ENCODE results near the gene LRP1B.

LRP1B gene

DNA sequence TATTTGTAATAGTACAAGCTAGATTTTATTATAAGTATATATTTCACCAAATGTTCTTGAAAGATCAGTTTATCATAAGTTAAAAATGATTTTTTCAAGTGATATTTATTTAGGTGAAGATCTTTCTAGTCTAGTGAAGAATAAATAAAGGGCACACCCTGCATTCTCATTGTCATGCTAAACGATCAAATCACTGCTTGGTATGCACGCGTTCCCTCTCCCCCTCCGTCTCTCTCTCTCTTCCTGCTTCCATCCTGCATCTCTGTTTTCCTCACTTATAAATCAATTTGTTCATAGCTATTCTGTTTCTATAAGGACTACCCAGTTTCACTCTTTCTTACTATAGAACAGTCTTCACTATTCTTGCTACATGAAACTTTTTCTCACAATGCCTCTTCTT, 1067.4 kb downstream of the LRP1B start:
- H3K27me3 Mint-ChIP-seq, result no peaks in the 10 kb centered on the region
- H3K27ac Mint-ChIP-seq, result no peak overlapping the region
- H3K9me3 Mint-ChIP-seq, result peaks cover 28% of the 10 kb centered on the region
- H3K4me3 Mint-ChIP-seq, result no peak overlapping the region
- no peaks in the 10 kb centered on the region for H3K36me3 Mint-ChIP-seq (ENCODE audit: low read depth)
- intact Hi-C loops (cut with micrococcal nuclease), result no loop called here
- no peaks in the 10 kb centered on the region for H3K4me1 Mint-ChIP-seq (ENCODE audit: low read depth)

DNA sequence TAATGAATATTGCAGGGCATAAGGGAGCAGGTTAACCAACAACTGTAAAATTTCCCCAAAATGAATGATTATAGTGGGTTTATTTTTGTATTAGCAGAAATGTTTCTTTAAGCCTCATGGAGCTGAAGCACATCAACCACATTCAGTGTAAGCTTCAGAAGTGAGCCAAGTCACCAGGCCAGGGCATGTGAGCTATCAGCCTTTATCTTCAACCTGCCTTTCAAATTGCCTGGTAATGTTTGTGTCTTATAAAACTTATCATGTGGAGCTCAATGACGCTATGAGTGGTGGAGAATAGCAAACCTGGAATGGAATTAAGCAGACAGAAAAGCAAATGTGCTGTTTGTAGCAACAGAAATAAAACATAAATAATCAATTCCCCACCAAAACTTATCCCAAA, 1068.4 kb downstream of the LRP1B start:
- H3K4me1 Mint-ChIP-seq (ENCODE audit: low read depth), result no peaks in the 10 kb centered on the region
- no peak overlapping the region for H3K4me3 Mint-ChIP-seq
- no peak overlapping the region for H3K27ac Mint-ChIP-seq

DNA sequence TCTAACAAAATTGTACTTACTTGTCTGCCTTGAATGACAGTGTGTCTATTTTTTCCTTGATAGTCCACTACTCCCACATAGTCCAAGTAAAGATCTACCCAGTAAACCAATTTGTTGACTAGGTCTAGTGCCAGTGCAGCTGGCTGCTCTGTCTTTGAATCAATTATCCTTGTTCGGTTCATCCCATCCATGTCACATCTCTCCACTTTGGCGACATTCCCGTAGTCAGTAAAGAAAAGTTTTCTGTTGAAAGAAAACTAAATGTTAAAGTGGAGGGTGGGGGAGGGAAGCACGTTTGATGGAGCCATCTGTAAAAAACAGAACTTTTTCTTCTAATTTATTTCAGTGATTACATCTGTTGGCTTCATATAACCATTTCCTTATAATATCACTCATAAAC, 1068.8 kb downstream of the LRP1B start:
- Mint-ChIP-seq H3K4me3 (no peak overlapping the region), H3K4me1 (ENCODE audit: low read depth) (no peaks in the 10 kb centered on the region), H3K9me3 (peaks cover 19% of the 10 kb centered on the region), H3K27me3 (no peaks in the 10 kb centered on the region), H3K36me3 (ENCODE audit: low read depth) (no peaks in the 10 kb centered on the region), H3K27ac (no peak overlapping the region)
- intact Hi-C loops (cut with micrococcal nuclease), result no loop called here

More for the DNA sequence above, 1068.4 kb downstream of the LRP1B start:
- no peaks in the 10 kb centered on the region for H3K36me3 Mint-ChIP-seq (ENCODE audit: low read depth)
- H3K27me3 Mint-ChIP-seq, result no peaks in the 10 kb centered on the region
- intact Hi-C loops (cut with micrococcal nuclease), result no loop called here
- peaks cover 21% of the 10 kb centered on the region for H3K9me3 Mint-ChIP-seq

DNA sequence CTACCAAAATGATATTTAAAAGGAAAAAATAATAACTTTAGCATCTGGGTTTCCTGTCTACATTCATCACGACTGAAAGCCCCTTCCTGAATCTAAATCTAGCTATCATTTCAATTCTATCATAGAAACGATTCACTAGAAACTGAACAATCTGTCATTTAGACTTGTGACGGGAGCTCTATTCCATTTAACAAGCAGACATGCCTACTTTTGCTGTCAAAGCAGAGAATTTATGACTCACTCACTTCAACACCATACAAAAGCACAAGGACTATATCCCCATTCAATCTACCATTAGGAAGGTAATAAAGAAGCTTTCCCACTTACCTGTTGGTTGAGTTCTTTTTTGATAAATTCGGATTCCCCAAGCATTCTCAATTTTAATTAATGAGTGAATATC, 1072.3 kb downstream of the LRP1B start:
- H3K27ac Mint-ChIP-seq, result no peak overlapping the region
- H3K27me3 Mint-ChIP-seq, result no peaks in the 10 kb centered on the region
- intact Hi-C loops (cut with micrococcal nuclease), result no loop called here
- no peak overlapping the region for H3K4me3 Mint-ChIP-seq
- peaks cover 4% of the 10 kb centered on the region for H3K9me3 Mint-ChIP-seq
- H3K36me3 Mint-ChIP-seq (ENCODE audit: low read depth), result no peaks in the 10 kb centered on the region
- H3K4me1 Mint-ChIP-seq (ENCODE audit: low read depth), result no peaks in the 10 kb centered on the region

DNA sequence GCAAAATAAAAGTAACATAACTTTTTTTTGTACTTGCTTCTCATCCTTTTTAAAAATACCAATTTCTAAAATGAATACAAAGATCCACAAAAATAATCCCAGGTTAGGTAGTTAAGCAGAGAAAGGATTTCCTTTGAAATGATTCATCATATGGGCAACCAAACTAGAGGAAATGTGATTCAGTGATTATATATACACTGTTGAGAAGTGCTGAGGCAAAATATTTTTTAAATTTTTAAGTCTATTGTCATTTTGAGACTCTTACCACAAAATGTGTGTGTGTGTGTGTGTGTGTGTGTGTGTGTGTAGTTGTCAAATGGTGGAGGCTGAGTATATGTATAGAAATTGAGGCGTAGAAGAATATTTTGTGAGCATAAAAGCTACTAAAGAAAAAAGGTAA, 1075.3 kb downstream of the LRP1B start:
- Mint-ChIP-seq H3K4me3 (no peak overlapping the region), H3K27me3 (no peaks in the 10 kb centered on the region), H3K36me3 (ENCODE audit: low read depth) (no peaks in the 10 kb centered on the region), H3K27ac (no peak overlapping the region), H3K4me1 (ENCODE audit: low read depth) (no peaks in the 10 kb centered on the region), H3K9me3 (no peaks in the 10 kb centered on the region)
- intact Hi-C loops (cut with micrococcal nuclease), result no loop called here

DNA sequence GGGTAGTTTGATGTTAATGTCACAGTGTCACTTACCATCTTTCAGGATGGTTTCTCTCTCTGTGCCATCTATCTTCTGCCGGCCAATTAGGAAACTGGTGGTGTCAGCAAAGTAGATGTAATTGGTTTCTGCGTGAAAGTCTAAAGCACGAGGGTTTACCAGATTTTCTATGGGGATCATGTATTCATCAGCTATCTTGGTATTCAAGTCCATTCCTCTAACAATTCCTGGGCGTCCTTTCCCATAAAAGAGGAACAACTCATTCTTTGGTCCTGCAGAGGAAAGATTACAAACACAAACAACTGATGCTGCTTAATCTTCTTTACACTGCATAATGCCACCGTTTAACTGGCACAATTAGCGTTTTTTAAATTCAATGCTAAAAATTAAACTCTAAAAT, 1081.9 kb downstream of the LRP1B start:
- Mint-ChIP-seq H3K27me3 (no peaks in the 10 kb centered on the region), H3K9me3 (peaks cover 8% of the 10 kb centered on the region), H3K4me1 (ENCODE audit: low read depth) (no peaks in the 10 kb centered on the region), H3K36me3 (ENCODE audit: low read depth) (no peaks in the 10 kb centered on the region), H3K27ac (no peak overlapping the region), H3K4me3 (no peak overlapping the region)
- intact Hi-C loops (cut with micrococcal nuclease), result no loop called here

DNA sequence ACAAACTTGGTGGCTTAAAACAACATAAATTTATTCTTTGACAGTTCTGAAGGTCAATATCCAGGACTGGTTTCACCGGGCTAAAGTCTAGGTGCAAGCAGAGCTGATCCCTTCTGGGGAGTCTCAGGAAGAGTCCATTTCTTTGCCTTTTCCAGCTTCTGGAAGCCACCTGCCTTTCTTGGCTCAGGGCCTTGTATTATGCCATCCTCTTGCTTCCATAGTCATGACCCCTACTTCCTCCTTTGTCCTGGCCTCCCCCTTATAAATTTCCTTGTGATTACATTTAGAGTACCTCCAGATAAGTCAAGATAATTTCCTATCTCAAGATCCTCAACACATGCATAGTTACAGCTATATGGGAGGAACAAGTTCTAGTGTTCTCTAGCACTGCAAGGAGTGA, 1089.5 kb downstream of the LRP1B start:
- no peaks in the 10 kb centered on the region for H3K36me3 Mint-ChIP-seq (ENCODE audit: low read depth)
- no peaks in the 10 kb centered on the region for H3K9me3 Mint-ChIP-seq
- H3K4me1 Mint-ChIP-seq (ENCODE audit: low read depth), result no peaks in the 10 kb centered on the region
- H3K27me3 Mint-ChIP-seq, result no peaks in the 10 kb centered on the region
- H3K27ac Mint-ChIP-seq, result no peak overlapping the region
- intact Hi-C loops (cut with micrococcal nuclease), result no loop called here
- H3K4me3 Mint-ChIP-seq, result no peak overlapping the region

DNA sequence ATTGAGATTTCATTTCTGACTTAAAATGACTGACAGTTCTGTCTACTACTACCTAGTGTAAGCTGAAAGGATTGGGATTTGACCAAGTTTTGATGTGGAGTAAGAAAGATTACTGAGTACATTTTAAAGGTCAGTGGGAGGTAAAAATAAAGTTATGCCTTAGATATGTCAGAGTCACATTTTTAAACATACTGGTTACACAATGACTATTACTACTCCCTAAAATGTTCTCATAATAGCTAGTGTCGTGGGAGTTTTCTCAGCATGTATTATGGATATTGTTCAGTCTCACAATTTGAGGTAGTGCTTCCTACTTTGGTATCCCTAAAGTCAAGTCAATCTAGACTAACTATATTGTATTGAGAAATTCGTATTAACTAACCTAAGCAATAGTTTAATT, 1092.5 kb downstream of the LRP1B start:
- H3K9me3 Mint-ChIP-seq, result peaks cover under 1% of the 10 kb centered on the region
- no peak overlapping the region for H3K27ac Mint-ChIP-seq
- H3K4me3 Mint-ChIP-seq, result no peak overlapping the region
- H3K27me3 Mint-ChIP-seq, result no peaks in the 10 kb centered on the region
- intact Hi-C loops (cut with micrococcal nuclease), result no loop called here
- H3K4me1 Mint-ChIP-seq (ENCODE audit: low read depth), result no peaks in the 10 kb centered on the region
- H3K36me3 Mint-ChIP-seq (ENCODE audit: low read depth), result no peaks in the 10 kb centered on the region

DNA sequence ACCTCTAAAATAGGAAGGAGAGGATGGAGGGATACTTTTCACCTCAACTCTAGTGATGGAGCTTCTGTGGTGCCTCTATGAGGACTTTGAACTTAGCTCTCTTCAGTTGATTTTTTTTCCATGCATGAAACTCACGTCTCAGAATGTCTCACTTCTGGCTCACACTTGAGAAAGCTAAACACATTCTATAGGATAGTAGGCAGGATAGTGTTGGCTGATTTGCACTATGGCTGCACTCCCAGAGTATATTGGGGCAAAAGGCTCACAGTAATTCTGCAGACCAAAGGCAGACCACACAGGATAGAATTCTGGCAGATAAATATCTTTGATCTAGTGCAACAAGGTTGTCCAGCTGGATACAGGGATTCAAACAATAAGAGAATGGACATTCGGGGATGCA, 1093.5 kb downstream of the LRP1B start:
- Mint-ChIP-seq H3K27me3 (no peaks in the 10 kb centered on the region), H3K27ac (no peak overlapping the region), H3K4me1 (ENCODE audit: low read depth) (no peaks in the 10 kb centered on the region), H3K4me3 (no peak overlapping the region), H3K9me3 (peaks cover 10% of the 10 kb centered on the region), H3K36me3 (ENCODE audit: low read depth) (no peaks in the 10 kb centered on the region)
- intact Hi-C loops (cut with micrococcal nuclease), result no loop called here

DNA sequence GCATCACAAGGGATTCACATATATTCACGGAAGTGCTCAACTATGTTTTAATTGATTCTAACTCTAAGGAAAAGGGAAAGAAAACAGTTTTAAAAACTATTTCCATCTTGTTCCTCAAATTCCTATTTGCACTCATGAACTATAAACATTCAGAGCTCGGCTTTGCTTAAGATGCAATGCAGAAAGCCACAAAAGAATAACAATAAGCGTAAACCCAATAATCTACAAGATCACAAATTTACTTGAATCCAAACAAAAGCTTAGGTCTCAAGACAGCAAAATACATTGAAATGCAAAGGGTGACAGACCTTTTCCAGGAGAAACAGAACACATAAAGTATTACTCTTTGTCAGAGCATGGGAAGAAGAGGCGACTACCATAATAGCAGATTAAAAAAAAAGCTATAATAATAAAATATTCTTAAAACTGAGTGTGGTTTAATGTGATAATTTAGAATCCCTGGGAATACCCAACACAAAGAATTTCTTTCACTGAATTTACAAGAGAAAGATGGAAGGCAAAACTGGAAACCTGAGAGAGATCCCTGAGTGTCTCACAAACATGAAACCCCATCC, 1094.9 kb downstream of the LRP1B start:
- no peak overlapping the region for H3K27ac Mint-ChIP-seq
- intact Hi-C loops (cut with micrococcal nuclease), result no loop called here
- H3K4me1 Mint-ChIP-seq (ENCODE audit: low read depth), result no peaks in the 10 kb centered on the region
- H3K27me3 Mint-ChIP-seq, result no peaks in the 10 kb centered on the region
- H3K36me3 Mint-ChIP-seq (ENCODE audit: low read depth), result no peaks in the 10 kb centered on the region
- no peak overlapping the region for H3K4me3 Mint-ChIP-seq
- H3K9me3 Mint-ChIP-seq, result peaks cover 10% of the 10 kb centered on the region

DNA sequence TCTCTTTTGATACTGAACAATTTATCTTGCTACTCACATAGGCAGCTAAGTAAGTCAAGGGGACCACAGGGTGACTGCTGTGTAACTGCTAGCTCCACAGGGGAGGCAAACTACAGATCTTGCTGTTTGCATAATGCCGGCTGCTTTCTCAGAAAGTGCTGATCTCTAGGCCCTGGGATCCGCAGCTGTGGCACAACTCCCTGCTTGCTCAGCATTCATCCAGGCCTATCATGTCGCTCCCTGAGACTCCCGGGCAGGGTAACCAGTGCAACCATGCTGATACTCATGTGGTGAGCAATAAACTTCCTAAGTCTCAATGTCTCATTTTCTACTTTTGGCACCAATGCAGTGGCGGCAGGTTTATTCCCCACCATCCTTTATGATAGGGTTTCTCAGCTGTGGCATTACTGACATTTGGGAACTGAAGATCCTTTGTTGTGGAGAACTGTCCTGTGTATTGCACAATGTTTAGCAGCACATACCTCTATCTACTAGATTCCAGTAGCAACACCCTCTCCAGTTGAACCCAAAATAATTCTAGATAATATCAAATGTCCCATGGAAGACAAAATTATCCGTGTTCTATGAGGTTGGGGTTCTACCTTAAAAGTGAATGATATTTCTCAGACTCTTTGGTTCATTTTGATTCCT, 1101.3 kb downstream of the LRP1B start:
- Mint-ChIP-seq H3K27me3 (no peaks in the 10 kb centered on the region), H3K4me3 (no peak overlapping the region), H3K27ac (no peak overlapping the region), H3K4me1 (ENCODE audit: low read depth) (no peaks in the 10 kb centered on the region), H3K36me3 (ENCODE audit: low read depth) (no peaks in the 10 kb centered on the region), H3K9me3 (peaks cover 21% of the 10 kb centered on the region)
- intact Hi-C loops (cut with micrococcal nuclease), result no loop called here

DNA sequence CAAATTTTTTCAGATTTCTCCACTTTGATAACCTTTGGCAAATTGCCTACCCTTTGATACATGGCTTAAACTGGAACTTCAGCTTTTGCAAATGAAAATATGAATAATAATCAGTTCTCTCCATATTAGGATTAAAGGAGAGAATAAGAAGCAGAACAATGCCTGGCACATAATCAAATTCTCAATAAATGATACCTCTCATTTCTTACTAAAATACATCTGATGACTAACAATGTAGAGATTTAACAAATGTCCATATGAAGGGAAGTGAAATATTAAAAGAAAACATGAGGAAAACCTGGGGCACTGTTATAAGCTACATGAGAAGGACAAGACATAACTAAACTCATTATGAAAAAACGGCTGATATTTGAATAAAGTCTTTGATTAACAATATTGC, 1103.6 kb downstream of the LRP1B start:
- Mint-ChIP-seq H3K9me3 (peaks cover 11% of the 10 kb centered on the region), H3K27ac (no peak overlapping the region), H3K4me3 (no peak overlapping the region), H3K36me3 (ENCODE audit: low read depth) (no peaks in the 10 kb centered on the region), H3K4me1 (ENCODE audit: low read depth) (no peaks in the 10 kb centered on the region), H3K27me3 (no peaks in the 10 kb centered on the region)
- intact Hi-C loops (cut with micrococcal nuclease), result no loop called here

DNA sequence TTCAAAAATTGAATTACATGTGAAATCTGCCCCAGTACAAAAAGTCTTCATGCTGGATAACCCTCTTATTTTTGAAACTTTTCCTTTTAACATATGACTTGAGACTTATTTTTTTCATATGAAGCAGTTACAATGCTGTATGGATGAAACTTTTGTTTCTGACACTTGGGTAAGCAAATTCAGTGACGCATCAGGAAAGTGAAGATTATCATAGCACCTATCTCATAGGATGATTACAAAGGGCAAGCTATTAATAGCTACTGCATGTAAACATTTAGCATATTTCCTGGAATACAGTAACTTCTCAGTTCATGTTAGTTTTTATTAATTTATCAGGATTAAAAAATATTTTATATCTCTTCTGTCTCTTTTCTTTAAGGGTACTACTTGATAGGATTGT, 1109.2 kb downstream of the LRP1B start:
- Mint-ChIP-seq H3K9me3 (no peaks in the 10 kb centered on the region), H3K27ac (no peak overlapping the region), H3K4me3 (no peak overlapping the region), H3K27me3 (no peaks in the 10 kb centered on the region), H3K4me1 (ENCODE audit: low read depth) (no peaks in the 10 kb centered on the region), H3K36me3 (ENCODE audit: low read depth) (no peaks in the 10 kb centered on the region)
- intact Hi-C loops (cut with micrococcal nuclease), result no loop called here

DNA sequence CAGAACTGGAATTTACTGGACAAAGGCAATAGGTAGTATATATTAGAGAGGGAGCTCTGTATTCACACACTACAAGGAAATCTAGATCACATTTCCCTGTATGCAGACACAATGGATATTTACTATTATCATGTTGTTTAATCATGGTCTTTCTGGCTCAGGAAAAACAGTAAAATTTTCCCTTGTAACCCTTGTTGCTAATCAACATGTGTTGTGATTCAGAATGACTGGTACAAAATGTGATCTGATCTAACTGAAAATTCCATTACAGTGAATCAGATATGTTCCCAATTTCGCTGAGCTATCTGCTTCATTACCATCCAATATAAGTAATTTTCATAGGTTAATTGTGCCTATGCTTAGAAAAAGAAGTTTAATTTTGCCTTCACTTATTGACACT, 1109.7 kb downstream of the LRP1B start:
- Mint-ChIP-seq H3K4me3 (no peak overlapping the region), H3K36me3 (ENCODE audit: low read depth) (no peaks in the 10 kb centered on the region), H3K27ac (no peak overlapping the region), H3K4me1 (ENCODE audit: low read depth) (no peaks in the 10 kb centered on the region), H3K9me3 (no peaks in the 10 kb centered on the region), H3K27me3 (no peaks in the 10 kb centered on the region)
- intact Hi-C loops (cut with micrococcal nuclease), result no loop called here

DNA sequence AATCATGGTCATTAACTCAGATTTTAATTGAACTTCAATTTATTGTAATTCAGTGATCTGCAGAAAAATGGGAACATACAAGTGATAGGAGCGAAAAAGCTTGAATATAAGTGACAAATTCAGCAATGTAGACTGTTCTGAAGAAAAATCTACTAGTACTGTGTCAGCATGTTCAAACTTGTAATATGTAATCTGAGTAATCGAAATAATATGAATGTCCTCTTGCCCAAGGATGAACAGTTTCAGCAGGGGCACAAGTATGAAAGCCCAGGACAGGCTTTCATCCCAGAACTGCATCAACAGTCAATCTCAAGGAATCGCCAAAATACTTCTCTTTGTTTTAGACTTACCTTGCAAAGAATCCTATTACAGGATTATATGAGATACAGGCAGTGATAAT, 1110.5 kb downstream of the LRP1B start:
- intact Hi-C loops (cut with micrococcal nuclease), result no loop called here
- Mint-ChIP-seq H3K36me3 (ENCODE audit: low read depth) (no peaks in the 10 kb centered on the region), H3K27me3 (no peaks in the 10 kb centered on the region), H3K9me3 (no peaks in the 10 kb centered on the region), H3K4me3 (no peak overlapping the region), H3K27ac (no peak overlapping the region), H3K4me1 (ENCODE audit: low read depth) (no peaks in the 10 kb centered on the region)
